Tongue (tissue), 2 donors: ENCODE measurements around the gene B4GALNT3. TPM values are rescaled to one million over a fixed set of nuclear protein-coding genes. Genes with fewer than 3 reads are reported as not detected.
"Not testable (repeated sequence)": the region's sequence is repeated elsewhere in the genome, so short reads cannot be mapped to it uniquely, and the experiment has no call there.

Experiments
- DNase-seq: peaks from one replicate; pipeline ENCODE4 v3.0.0-alpha.2; 2015
- total RNA-seq: library from RNA; depleted of rRNA; stranded (reverse); fragments of >200 nt; gene quantifications from one replicate; pipeline ENCODE4 v1.2.3, GENCODE V29; 2014

Gene B4GALNT3
- total RNA-seq, 1 donor from 2014 or later = 14.0 TPM

DNA sequence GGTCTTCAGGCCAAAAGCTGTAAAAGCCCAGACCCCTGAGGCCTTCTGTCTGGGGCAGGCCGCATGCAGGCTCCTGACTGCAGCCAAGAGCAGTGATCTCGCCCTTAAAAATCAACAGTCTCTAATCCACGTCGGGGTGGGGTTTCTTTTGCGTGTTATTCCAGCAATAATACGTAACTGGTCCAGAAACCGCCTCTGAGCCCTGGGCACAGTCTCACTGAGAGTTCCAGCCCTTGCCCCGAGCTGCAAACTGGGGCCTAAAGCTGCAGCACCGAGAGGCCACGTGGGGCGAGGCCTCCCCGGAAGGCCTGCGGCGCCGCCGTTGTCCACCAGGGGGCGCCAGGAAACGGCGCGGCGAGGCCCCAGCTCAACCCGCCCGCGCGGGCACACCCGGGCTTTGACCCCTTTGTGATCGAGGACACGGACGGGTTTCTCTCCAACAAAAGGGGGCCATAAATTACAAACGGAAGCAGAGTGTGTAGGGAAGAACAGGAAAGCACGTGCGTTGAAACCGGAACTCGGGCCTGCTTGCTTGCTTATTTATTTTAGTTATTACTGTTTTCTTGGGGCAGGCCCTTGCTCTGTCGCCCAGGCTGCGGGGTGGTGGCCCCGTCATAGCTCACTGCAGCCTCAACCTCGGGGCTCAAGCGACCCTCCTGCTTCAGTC lies 116.3 kb downstream of the B4GALNT3 start:
- peak; percentile 85 for DNase-seq

DNA sequence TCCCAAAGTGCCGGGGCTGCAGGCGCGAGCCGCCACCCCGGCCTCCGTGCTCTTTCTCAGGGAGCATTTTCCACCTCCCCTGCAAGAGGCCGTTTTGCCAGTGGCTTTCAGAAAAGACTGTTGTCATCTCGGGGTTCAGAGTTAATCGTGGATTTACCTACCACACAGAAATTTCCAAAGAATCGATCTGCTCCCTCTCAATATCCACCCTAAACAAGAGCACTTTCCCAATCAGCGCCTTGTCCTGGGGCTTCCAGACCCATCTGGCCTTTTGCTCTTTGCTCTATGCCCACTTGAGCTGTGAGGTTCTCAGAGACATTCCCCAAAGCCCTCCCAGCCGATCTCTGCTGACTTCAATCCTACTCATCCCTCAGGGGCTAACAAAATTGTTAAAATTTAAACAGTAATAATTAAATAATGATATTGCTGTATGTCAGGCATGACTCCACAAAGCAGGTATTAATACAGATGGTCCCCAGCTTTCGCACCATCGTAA lies 116.9 kb downstream of the B4GALNT3 start:
- no peak for DNase-seq

DNA sequence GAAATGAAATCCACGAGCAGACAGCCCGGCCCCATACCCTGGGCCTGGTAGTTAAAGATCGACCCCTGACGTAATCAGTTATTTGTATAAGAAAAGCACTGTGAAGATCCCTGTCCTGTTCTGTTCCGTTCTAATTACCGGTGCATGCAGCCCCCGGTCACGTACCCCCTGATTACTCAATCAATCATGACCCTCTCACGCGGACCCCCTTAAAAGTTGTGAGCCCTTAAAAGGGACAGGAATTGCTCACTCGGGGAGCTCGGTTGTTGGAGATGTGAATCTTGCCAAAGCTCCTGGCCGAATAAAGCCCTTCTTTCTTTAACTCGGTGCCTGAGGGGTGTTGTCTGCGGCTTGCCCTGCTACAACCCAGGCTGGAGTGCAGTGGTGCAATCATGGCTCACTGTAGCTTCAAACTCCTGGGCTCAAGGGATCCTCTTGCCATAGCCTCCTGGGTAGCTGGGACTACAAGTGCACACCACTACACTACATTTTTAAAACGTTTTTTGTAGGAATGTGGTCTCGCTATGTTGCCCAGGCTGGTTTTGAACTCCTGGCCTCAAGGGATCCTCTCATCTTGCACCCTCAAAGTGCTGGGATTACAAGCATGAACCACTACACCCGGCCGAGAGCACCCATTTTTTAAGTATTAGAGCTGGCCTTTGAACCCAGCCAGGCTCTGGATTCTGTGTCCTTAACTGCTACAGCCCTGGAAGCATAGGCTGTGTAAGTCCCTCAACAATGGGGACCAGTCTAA lies 118.4 kb downstream of the B4GALNT3 start:
- not testable (repeated sequence) for DNase-seq

DNA sequence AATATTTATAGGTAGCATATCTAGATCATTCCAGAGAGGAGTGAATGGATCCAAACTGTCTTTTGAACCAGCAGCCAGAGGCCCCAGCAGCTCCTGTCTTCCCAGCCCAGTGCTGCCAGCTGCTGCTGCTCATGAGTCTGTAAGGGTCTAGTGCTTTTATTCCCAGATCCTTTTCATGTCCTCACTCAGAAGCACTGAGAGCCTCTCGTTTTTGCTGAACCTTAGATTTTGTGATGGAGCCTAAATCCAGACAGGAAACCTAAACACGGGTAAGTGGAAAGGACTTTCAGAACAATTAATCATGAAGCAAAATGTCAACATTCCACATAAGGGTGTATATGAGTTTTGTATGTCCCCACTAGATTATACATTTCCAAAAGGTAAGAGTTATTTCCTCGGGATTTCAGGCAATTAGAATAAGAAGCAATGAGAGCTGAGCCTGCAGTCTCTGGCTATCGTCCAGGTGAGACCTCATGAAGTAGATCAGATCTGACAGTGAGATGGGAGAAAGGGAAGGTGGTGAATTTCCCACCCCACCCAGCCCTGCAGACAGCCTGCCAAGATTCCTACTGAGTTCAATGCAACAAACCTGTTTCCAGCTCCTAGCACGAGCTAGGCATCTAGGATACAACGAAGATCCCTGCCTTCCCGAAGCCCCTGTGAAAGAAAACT lies 119.1 kb downstream of the B4GALNT3 start:
- peak; percentile 44 for DNase-seq

DNA sequence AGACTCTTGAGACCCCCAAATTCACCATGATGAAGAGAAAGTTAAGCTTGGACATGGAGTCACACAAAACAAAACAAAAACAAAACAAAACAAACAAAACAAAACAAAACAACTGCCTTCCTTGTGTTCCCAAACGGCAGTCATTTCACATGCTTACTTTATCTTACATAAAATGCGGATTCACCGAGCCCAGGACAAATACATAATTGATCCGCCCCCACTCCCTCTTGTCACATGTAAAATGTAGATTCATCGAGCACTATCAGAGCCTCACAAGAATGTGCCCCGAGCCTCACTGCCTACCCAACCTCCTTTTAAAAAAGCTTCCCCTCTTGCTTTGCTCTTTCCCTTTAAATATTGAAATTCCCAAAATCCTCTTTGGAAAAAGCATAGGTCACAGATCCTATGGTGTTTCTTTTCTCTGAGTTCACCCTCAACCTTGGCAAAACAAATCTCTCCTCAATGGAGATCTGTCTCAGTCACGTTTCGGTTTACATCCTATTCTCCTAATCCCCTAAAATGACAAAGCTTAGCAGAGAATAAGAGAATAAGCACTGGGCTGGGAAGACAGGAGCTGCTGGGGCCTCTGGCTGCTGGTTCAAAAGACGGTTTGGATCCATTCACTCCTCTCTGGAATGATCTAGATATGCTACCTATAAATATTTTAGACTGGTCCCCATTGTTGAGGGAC lies 119.8 kb downstream of the B4GALNT3 start:
- no peak for DNase-seq

DNA sequence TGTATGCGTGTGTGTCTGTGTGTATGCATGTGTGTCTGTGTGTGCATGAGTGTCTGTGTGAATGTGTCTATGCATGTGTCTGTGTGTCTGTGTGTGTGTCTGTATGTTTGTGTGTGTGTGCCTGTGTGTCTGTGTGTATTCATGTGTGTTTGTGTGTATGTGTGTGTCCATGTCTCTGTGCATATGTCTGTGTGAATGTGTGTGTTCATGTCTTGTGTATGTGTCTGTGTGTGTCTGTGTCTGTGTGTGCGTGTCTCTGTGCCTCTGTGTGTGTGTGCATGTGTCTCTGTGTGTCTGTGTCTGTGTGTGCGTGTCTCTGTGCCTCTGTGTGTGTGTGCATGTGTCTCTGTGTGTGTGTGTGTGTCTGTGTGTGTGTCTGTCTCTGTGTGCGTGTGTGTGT lies 121.1 kb downstream of the B4GALNT3 start:
- DNase-seq = no peak

DNA sequence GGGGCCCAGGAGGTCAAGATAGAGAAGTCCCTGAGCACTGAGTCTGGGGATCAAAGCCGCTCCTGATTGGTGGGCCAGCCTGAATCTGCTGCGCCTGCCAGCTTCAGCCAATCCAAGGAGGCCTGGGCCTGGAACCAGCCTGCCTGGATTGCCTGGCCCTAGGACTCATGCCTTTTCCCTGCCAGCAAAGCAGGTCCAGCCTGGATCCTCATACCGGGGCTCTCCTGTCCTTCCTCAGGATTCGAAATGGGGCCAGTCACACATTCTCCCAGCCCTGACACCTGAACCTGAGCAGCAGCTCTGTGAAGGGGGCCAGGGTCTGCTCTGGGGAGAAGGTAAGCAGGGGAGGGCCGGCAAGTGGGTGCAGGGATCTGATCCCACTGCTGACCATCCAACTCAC lies 121.6 kb downstream of the B4GALNT3 start:
- no peak for DNase-seq

DNA sequence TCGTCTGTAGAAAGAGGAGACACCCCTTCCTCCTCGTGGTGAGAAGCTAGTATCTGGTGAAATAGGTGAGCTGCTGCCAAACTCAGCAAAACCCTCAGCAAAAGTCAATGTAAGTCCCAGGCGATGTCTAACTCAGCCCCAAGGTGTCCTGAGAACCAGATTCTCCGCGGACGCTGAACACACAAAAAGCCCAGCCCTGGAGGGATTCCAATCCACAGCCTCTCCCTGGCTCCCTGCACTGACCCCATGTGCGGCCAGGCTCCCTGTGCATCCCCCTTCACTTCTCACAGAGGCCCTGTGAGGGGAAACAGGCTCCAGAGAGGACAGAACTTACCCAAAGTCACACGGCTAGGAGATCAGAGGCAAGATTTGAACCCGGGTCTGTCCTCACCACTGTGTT lies 122.0 kb downstream of the B4GALNT3 start:
- DNase-seq = no peak

DNA sequence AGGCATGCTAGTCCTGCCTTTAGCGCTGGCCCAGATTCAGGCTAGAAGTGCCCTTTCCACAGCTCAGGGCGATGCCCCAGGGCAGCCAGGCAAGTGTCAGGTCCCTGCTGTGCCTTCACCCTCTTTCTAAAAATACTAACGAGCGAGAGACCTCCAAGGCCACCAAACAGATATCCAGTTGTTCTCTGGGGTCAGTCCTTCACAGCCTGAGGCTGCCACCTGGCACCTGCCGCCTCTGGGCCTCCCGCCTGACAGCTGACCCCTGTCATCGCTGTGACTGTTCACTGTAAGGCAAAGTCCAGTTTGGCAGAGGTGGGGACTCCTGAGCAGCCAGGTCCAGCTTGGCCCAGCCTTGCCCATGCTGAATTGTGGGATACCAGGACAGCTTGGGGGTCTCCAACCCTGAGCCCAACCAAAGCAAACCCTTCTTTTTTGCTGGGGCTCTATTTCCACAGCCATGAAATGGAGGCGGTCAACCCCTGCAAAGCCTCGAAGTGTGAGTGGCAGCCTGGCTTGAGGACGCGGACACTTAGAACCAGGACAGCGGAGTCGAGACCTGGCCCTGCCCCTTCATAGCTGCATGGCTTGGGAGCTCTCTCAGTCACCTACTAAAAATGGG lies 123.6 kb downstream of the B4GALNT3 start:
- DNase-seq = no peak

DNA sequence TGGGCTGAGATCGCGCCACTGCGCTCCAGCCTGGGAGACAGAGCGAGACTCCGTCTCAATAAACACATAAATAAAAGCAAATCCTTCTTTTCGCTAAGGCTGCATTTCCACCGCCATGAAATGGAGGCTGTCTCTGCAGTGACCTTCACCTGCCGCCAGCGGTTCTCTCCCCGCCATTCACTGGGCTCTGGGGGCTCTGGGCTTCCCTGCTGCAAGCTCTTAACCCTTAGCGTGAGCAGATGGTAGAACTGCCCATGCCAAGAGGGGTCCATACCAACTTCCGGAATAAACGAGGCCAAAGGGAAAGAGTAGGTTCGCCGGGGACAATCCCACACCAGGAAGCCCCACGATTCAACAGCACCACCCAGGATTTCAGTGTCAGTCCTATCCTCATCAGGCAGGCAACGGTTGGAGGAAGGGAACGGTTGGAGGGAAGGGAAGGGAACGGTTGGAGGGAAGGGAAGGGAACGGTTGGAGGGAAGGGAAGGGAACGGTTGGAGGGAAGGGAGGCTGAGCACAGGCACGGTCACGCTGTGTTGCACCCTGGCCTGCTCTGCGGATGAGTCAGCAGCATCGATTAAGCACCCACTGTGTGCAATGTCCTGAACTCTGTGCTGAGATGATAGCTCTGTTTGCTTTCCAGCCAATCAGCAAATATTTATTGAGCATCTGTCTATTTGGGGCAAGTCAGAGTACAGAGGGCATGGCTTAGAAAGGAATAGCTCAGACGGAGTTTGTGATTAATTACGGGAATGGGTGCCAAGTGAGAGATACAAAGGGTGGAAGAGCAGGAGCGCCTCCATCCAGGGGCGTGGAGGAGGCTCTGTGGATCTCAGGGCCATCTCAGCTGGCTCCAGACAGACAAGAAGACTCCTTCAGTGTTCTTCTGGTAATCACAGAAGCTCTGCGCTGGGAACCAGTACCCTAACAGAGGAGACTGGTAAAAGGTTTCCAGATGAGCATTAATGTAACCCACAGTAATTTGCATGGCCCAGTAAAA lies 125.6 kb downstream of the B4GALNT3 start:
- no peak for DNase-seq

DNA sequence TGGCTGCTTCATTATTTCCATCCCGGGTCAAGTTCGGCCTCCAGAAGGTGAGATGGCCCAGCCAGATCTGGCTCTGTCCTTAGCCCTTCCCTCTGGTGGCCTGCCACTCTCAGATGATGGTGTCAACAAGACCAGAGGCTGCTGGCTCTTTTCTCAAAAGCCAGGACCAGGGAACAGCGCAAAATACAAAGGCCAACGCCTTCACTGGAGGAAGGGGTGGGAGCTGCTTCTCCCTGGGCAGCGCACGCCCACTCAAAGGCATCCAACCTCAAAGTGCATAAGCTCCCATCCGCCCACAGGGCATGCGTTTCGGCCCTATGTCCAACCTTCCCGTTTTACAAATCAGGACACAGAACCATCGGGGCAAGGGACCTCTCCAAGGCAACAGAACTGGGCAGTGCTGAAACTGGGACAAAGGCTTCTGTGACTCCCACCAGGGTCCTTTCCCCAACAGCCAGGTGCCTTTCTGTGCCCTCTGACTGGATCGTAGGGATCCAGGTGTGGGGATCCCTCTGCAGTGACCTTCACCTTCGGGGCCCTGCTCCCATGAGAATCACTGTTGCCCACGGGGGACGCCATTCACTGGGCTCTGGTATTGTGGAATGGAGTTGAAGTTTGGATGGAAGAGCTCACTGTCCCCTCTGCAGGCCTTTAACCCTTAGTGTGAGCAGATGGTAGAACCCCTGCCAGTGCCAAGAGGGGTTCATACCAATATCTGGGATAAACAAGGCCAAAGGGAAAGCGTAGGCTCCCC lies 126.8 kb downstream of the B4GALNT3 start:
- DNase-seq = no peak

DNA sequence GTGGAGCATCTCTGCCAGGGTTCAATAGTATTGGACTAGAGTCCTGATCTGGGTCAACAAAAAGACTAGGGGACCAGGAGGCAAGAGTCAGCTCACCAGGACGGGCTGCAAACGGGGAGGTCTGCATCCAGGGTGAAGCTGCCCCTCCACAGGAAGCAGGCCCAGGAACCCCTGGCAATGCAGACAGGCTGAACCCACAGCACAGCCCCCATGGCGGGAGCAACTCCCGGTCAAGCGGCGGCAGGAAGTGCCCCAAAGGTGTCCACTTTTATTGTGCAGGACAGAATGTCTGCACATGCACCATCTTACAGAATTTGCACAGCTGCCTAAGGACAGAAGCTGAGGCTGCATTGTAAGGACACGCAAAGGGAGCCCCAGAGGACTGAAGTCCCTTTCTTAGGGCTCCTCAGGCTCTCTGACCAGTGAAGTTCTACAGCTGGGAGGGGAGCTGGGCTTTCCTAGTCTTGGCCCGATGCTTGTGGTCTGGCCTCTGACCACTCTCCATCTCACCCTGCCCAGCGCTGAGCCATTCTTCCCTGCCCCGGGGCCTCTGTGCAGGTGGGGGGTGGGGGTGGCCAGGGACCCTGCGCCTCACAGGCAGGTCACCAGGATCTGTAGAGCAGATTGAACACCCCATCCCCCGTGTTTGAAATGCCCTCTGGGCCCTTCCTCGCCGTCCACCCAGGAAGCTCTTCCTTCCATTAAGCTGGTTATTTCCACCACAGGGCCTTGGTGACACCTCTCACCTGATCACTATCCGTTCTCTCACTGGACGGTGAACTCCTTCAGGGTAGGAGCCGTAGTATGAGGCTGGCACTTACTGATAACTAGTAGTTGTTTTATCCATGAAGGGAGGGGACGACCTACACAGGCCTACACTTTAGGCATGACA lies 127.6 kb downstream of the B4GALNT3 start:
- DNase-seq = no peak

DNA sequence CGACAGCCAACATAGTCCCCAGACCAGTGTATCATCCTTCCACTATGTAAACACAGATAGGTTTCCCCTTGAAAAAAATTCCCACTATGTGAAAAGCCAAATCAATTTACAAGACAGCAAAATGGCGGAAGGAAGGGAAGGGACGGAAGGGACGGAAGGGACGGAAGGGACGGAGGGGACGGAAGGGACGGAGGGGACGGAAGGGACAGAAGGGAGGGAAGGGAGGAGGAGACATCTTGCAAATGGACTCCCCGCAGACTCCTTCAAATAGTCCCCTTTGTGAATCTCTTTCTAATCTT lies 128.2 kb downstream of the B4GALNT3 start:
- no peak for DNase-seq

DNA sequence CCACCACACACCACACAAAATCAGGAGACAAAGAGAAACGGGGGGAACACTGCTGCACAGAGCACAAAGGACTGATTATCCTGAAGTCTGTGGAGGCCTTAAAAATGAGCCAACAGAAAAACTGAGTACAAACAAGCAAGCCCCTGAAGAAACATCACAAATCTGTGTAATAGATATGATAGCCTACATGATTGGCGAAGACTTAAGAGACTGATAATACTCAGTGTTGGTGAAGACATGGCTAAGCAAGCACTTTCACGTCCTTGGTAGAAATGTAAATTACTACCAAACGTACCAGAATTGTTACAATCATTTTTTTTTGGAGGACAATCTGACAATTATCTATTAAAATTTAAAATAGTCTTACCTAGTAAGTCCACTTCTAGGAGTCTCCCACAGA lies 128.9 kb downstream of the B4GALNT3 start:
- no peak for DNase-seq

DNA sequence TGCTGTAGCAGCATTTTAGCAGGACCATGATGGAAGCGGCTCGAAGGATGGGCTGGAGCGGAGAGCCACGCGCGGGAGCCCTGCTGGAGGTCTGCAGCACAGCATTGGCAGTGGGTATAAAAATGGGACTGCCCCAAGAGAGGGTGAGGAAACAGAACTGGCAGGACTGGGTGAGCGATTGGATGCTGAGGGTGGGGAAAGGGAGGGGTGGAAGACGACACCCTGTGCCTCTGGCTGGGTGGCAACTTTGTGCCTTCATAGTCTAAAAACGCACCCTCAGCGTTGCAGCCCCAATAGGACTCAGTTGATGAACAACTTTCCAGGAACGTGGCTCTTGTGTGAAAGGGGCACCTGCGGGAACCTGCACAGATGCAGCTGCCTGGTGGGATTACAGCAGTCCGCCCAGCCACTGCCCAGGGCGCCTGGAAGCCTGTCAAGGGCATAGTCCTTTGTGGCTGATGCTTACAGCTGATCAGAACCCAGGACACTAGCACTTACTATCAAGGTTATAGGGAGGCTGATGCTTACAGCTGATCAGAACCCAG lies 130.5 kb downstream of the B4GALNT3 start:
- DNase-seq = no peak

DNA sequence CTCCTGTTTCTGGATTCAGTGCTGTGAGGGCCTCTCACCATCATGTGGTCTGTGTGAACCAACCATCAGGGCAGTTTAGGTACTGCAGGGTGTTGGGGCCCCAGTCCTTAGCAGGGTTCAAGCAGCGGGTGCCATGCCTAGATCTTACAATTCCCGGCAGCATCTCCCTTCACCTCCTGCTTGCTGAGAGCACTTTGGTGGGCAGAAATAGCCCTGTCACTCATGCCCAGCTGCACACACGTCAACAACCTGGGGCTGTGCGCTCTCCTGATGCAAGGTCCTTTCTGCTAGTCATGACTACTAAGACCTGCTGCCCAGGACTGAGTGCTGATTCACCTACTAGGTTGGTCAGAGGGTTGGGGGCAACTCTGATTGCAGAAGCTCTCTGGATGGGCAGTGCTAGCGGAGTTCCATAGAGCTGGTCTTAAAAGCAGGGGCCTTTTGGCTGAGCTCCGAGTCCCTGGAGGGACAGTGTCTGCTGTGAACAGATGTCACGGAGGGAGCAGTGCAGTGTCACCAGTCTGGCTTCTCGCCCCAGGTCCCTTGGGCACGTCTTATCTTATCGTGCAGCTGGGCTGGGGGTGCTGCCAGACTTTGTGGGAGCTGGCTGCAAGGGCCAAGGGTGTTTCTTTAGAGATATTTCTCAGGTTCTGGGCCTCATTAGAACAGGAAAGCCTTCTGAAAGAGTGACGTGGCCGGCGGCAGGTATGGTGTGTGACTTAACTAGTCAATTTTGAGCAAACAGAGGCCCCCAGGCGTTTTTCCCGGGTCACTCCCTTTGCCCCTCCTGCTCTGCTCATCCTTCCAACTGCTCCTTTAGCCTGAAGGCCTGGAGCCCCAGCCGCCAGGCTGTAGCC lies 131.7 kb downstream of the B4GALNT3 start:
- peak; percentile 62 for DNase-seq

DNA sequence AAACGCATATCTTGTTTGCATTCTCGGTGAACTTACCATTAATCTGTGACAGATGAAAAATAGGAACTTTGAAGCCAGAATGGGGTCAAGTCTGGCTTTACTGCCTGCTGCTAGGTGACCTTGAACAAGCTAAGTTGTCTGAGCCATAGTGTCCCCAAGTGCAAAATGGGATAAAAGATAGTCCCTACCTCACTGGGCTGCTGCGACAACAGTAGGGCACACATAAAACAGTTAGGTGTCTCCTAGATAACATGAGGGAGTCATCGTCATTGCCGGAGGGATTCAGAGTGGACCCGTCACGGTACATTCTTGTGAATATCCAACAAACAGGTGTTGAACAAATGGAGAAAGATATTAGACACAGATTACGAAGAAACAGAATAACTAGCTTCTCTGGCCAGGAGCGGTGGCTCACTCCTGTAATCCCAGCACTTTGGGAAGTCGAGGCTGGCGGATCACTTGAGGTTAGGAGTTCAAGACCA lies 132.3 kb downstream of the B4GALNT3 start:
- DNase-seq = no peak
